C4-2B (cell line): ENCODE data around the gene CCKAR.

Experiments
- CTCF ChIP-seq: fragments of 450-650 bp; conservative IDR thresholded peaks from 2 replicates; pipeline ENCODE4 v1.5.1; 2017; ENCODE audit warnings: mild to moderate bottlenecking
- ZFX ChIP-seq: fragments of 450-650 bp; IDR thresholded peaks from 2 replicates; pipeline ENCODE4 v1.6.1; 2017

GRCh38 chr4:26493461-26493860 is 3.2 kb upstream of the CCKAR start:
- TF ChIP-seq CTCF (no peak), ZFX (no peak)
